ENCODE results near the gene AFAP1L1.

DNA sequence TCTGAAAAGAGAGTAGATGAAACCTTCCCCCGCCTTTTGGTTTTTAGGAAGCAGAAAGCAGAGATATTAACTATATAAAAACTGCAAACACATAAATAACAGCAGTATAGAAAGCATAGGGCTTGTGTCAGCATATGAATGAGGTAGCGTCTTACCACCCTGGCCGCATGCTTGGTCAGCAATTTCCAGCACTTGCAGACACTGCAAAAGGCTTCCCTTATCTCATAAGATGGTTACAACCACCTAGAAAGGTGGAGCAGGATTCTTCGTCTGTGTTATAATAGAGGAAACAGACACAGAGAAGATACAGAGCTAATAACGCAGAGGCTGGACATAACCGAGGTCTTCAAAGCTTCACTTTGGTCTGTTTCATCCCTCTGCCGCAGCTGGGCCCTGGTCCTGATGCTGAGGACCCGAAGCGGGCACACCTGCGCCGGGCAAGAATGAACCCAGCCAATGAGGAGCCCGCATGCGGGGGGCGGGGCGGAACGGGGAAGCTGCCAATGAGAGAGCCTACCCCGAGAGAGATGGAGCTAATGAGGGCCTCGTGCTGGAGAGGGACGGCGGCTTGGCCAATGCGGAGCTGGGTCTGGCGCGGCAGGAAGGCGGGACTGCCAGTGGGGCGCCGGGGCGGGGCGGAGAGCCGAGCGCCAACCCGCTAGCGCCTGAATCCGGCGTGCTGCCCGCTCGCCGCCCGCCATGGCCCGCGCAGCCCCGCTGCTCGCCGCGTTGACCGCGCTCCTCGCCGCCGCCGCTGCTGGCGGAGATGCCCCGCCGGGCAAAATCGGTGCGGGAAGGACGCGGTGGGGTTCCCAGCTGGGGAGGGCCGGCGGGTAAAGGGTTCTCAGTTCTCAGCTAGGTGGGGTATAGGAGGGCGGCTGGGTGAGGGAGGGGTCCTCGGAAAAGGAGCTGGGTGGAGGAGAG, 86.0 kb downstream of the AFAP1L1 start, which contains the start of gene PCYOX1L:
- TF ChIP-seq NFRKB (IDR thresholded peaks at IDR 0.05): no peak
- TF ChIP-seq FOXM1 (IDR thresholded peaks at IDR 0.05; ENCODE audit: borderline replicate concordance): no peak
- TF ChIP-seq SP1 (IDR thresholded peaks at IDR 0.05): no peak
- no peak for TF ChIP-seq BHLHE40 (IDR thresholded peaks at IDR 0.05; ENCODE audit: borderline replicate concordance)
- TF ChIP-seq SUZ12 (IDR thresholded peaks at IDR 0.05): no peak
- no peak for TF ChIP-seq TARDBP (IDR thresholded peaks at IDR 0.05)
- no peak for TF ChIP-seq ZNF384 (IDR thresholded peaks at IDR 0.05)
- TF ChIP-seq ARNT (IDR thresholded peaks at IDR 0.05): no peak
- TF ChIP-seq, protein P1, sequence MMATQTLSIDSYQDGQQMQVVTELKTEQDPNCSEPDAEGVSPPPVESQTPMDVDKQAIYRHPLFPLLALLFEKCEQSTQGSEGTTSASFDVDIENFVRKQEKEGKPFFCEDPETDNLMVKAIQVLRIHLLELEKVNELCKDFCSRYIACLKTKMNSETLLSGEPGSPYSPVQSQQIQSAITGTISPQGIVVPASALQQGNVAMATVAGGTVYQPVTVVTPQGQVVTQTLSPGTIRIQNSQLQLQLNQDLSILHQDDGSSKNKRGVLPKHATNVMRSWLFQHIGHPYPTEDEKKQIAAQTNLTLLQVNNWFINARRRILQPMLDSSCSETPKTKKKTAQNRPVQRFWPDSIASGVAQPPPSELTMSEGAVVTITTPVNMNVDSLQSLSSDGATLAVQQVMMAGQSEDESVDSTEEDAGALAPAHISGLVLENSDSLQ (IDR thresholded peaks at IDR 0.05): peak; percentile 98
- no peak for TF ChIP-seq FOXK2 (IDR thresholded peaks at IDR 0.05)
- no peak for TF ChIP-seq FOXA1 (IDR thresholded peaks at IDR 0.05)
